IMR-90 (cell line): ENCODE results near the gene TP73.

Experiments used
- BHLHE40 ChIP-seq: fragments of 150-350 bp; IDR thresholded peaks from 2 replicates; pipeline ENCODE4 v1.6.1; 2016; ENCODE audit warnings: mild to moderate bottlenecking, low read depth, low read length
- CEBPB ChIP-seq: IDR thresholded peaks from 2 replicates; pipeline ENCODE4 v1.6.1; 2012; ENCODE audit warnings: low read depth, low read length, improper control_type of control experiment
- CTCF ChIP-seq: conservative IDR thresholded peaks from 2 replicates; pipeline ENCODE4 v1.5.1; 2012; ENCODE audit warnings: mild to moderate bottlenecking, low read depth, low read length, improper control_type of control experiment
- MAZ ChIP-seq: IDR thresholded peaks from 2 replicates; pipeline ENCODE4 v1.6.1; 2012; ENCODE audit warnings: low read depth, mild to moderate bottlenecking, low read length, improper control_type of control experiment, moderate library complexity, borderline replicate concordance
- POLR2A ChIP-seq: IDR thresholded peaks from 2 replicates; pipeline ENCODE4 v1.6.1; 2012; ENCODE audit warnings: mild to moderate bottlenecking, low read depth, low read length
- RAD21 ChIP-seq: IDR thresholded peaks from 2 replicates; pipeline ENCODE4 v1.6.1; 2012; ENCODE audit warnings: low read length, improper control_type of control experiment
- RCOR1 ChIP-seq: IDR thresholded peaks from 2 replicates; pipeline ENCODE4 v1.6.1; 2012; ENCODE audit warnings: mild to moderate bottlenecking, low read length, improper control_type of control experiment; ENCODE audit not compliant: insufficient replicate concordance
- SMC3 ChIP-seq: fragments of 150-350 bp; IDR thresholded peaks from 2 replicates; pipeline ENCODE4 v1.6.1; 2016; ENCODE audit warnings: low read depth, mild to moderate bottlenecking, antibody characterized with exemption, low read length, moderate library complexity
- USF2 ChIP-seq: fragments of 150-350 bp; IDR thresholded peaks from 2 replicates; pipeline ENCODE4 v1.6.1; 2017; ENCODE audit warnings: mild to moderate bottlenecking, antibody characterized with exemption, low read length, low read depth

DNA sequence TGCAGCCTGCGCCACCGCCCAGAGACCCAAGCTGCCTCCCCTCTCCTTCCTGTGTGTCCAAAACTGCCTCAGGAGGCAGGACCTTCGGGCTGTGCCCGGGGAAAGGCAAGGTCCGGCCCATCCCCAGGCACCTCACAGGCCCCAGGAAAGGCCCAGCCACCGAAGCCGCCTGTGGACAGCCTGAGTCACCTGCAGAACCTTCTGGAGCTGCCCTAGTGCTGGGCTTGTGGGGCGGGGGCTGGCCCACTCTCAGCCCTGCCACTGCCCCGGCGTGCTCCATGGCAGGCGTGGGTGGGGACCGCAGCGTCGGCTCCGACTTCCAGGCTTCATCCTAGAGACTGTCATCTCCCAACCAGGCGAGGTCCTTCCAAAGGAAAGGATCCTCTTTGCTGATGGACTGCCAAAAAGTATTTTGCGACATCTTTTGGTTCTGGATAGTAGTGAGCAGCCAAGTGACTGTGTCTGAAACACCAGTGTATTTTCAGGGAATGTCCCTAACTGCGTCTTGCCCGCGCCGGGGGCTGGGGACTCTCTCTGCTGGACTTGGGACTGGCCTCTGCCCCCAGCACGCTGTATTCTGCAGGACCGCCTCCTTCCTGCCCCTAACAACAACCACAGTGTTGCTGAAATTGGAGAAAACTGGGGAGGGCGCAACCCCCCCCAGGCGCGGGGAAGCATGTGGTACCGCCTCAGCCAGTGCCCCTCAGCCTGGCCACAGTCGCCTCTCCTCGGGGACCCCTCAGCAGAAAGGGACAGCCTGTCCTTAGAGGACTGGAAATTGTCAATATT is 81.0 kb downstream of the TP73 start:
- TF ChIP-seq POLR2A (no peak), CTCF (no peak), CEBPB (no peak), BHLHE40 (no peak), RCOR1 (no peak), USF2 (no peak), SMC3 (no peak), RAD21 (no peak), MAZ (no peak)
